SH-SY5Y (cell line): ENCODE measurements around the gene TVP23A.

Source experiments
- GATA2 ChIP-seq: IDR thresholded peaks from 2 replicates; pipeline ENCODE4 v1.6.1; 2011; ENCODE audit warnings: mild to moderate bottlenecking, low read depth, low read length
- GATA3 ChIP-seq: IDR thresholded peaks from 2 replicates; pipeline ENCODE4 v1.6.1; 2011; ENCODE audit warnings: low read depth, mild to moderate bottlenecking, low read length, moderate library complexity

GRCh38 chr16:10867199-10867598, 48.6 kb upstream of the TVP23A start:
- TF ChIP-seq GATA2 (no peak), GATA3 (no peak)
